Activated B cell treated with CpG ODN at 0.5 μM for 24 hours (primary cell): Measurements from ENCODE around the gene PDK2. TPM values are rescaled to one million over a fixed set of nuclear protein-coding genes. Genes with fewer than 3 reads are reported as not detected.

Source experiments
- ATAC-seq: fragments of 200-7000 bp; cut with Tn5 transposase; one replicate; pipeline ENCODE4 v1.10.0; 2021; ENCODE audit warnings: low read depth, mild to moderate bottlenecking, moderate library complexity
- CTCF ChIA-PET: fragments of 350-600 bp; sonication (Branson Sonifier 250); formaldehyde crosslinking; loops from one replicate; lab custom pipeline; 2021; ENCODE audit warnings: antibody characterized with exemption; lab: Charles Lee
- POLR2A ChIA-PET: fragments of 350-600 bp; sonication (Branson Sonifier 250); formaldehyde crosslinking; loops from one replicate; lab custom pipeline; 2021; ENCODE audit warnings: antibody characterized with exemption; lab: Charles Lee
- DNase-seq: peaks from one replicate; pipeline ENCODE4 v3.0.0; 2022
- H3K27ac Mint-ChIP-seq: one replicate; pipeline ENCODE4 v1.8.0; 2020; ENCODE audit warnings: mixed read lengths
- H3K27me3 Mint-ChIP-seq: one replicate; pipeline ENCODE4 v1.8.0; 2021; ENCODE audit warnings: mixed read lengths
- H3K36me3 Mint-ChIP-seq: one replicate; pipeline ENCODE4 v1.8.0; 2021; ENCODE audit warnings: low read depth, mixed read lengths
- H3K4me1 Mint-ChIP-seq: one replicate; pipeline ENCODE4 v1.8.0; 2021; ENCODE audit warnings: mixed read lengths
- H3K4me3 Mint-ChIP-seq: one replicate; pipeline ENCODE4 v1.8.0; 2020; ENCODE audit warnings: mild to moderate bottlenecking, mixed read lengths
- H3K9me3 Mint-ChIP-seq: one replicate; pipeline ENCODE4 v1.8.0; 2020; ENCODE audit warnings: mixed read lengths
- CTCF ChIP-seq: fragments of 200-600 bp; IDR thresholded peaks from one replicate; pipeline ENCODE4 v1.8.0; 2022; ENCODE audit warnings: antibody characterized with exemption, mild to moderate bottlenecking
- intact Hi-C: fragments of 100-400 bp; cut with micrococcal nuclease; formaldehyde crosslinking; loops from one replicate; pipeline ENCODE4 v1.15.1; 2024
- total RNA-seq: library from RNA; stranded (reverse); gene quantifications from 2 replicates; pipeline ENCODE4 v1.2.3, GENCODE V29; 2022

The PDK2 gene
- total RNA-seq, 1 donor from 2014 or later, result 15.9 TPM

GRCh38 chr17:50051606-50052005, 43.5 kb upstream of the PDK2 start:
- ChIA-PET CTCF (no interaction called here), POLR2A (no interaction called here)
- Mint-ChIP-seq H3K36me3 (no peaks in the 10 kb centered on the region), H3K4me1 (peaks cover 17% of the 10 kb centered on the region), H3K4me3 (no peak overlapping the region), H3K27ac (no peak overlapping the region), H3K27me3 (peaks cover 29% of the 10 kb centered on the region), H3K9me3 (no peaks in the 10 kb centered on the region)
- TF ChIP-seq CTCF, result no peak
- ATAC-seq (no peak), DNase-seq (no peak)
- intact Hi-C loops, result no loop called here

GRCh38 chr17:50052241-50052796, 42.8 kb upstream of the PDK2 start:
- no peaks in the 10 kb centered on the region for H3K36me3 Mint-ChIP-seq
- no peak for ATAC-seq
- intact Hi-C loops, result no loop called here
- H3K27me3 Mint-ChIP-seq, result peaks cover 23% of the 10 kb centered on the region
- H3K4me3 Mint-ChIP-seq, result no peak overlapping the region
- H3K9me3 Mint-ChIP-seq, result no peaks in the 10 kb centered on the region
- CTCF ChIA-PET, result no interaction called here
- no peak for TF ChIP-seq CTCF
- no peak for DNase-seq
- H3K27ac Mint-ChIP-seq, result no peak overlapping the region
- POLR2A ChIA-PET, result no interaction called here
- H3K4me1 Mint-ChIP-seq, result peaks cover 24% of the 10 kb centered on the region

GRCh38 chr17:50052822-50053653, 42.1 kb upstream of the PDK2 start:
- Mint-ChIP-seq H3K9me3 (no peaks in the 10 kb centered on the region), H3K4me1 (peaks cover 28% of the 10 kb centered on the region), H3K27ac (no peak overlapping the region), H3K36me3 (no peaks in the 10 kb centered on the region), H3K4me3 (no peak overlapping the region), H3K27me3 (peaks cover 24% of the 10 kb centered on the region)
- intact Hi-C loops, result no loop called here
- ATAC-seq (no peak), DNase-seq (no peak)
- ChIA-PET POLR2A (interaction anchor here (0.5 kb wide), 1 partner anchor 94 kb away, joined by 9 read pairs; no protein-coding TSS in a partner anchor), CTCF (no interaction called here)
- TF ChIP-seq CTCF, result no peak

- no peak for ATAC-seq
- ChIA-PET CTCF (no interaction called here), POLR2A (interaction anchor here (0.5 kb wide), 1 partner anchor 94 kb away, joined by 9 read pairs; no protein-coding TSS in a partner anchor)
- H3K27ac Mint-ChIP-seq, result no peak overlapping the region
- no peaks in the 10 kb centered on the region for H3K36me3 Mint-ChIP-seq
- no peak for TF ChIP-seq CTCF
- H3K9me3 Mint-ChIP-seq, result no peaks in the 10 kb centered on the region
- H3K27me3 Mint-ChIP-seq, result peaks cover 27% of the 10 kb centered on the region
- no peak overlapping the region for H3K4me3 Mint-ChIP-seq
- intact Hi-C loops, result no loop called here
- no peak for DNase-seq
- peaks cover 29% of the 10 kb centered on the region for H3K4me1 Mint-ChIP-seq
Measured at GRCh38 chr17:50053654-50053960, 41.5 kb upstream of the PDK2 start.

- Mint-ChIP-seq H3K36me3 (no peaks in the 10 kb centered on the region), H3K27ac (peak overlapping the region; percentile 41), H3K9me3 (no peaks in the 10 kb centered on the region), H3K27me3 (peaks cover 21% of the 10 kb centered on the region), H3K4me1 (peaks cover 29% of the 10 kb centered on the region), H3K4me3 (peak overlapping the region; percentile 91)
- ChIA-PET POLR2A (interaction anchor here (0.5 to 1.8 kb wide), 2 partner anchors 39 to 718 kb away, joined by 4 to 5 read pairs; no protein-coding TSS in a partner anchor), CTCF (interaction anchor here (1.9 kb wide), 1 partner anchor 58 kb away, joined by 11 read pairs; no protein-coding TSS in a partner anchor)
- no peak for TF ChIP-seq CTCF
- peak; percentile 11 for ATAC-seq
- intact Hi-C loops, result no loop called here
- DNase-seq, result no peak
Measured at GRCh38 chr17:50055055-50055425, 40.1 kb upstream of the PDK2 start.
